GM12872 (cell line): Measurements from ENCODE around the gene MAST4.

Experiments used
- TF ChIP-seq, protein P1 (sequence below): IDR thresholded peaks from 3 replicates; pipeline ENCODE4 v1.5.1; 2011; ENCODE audit warnings: low read depth, mild to moderate bottlenecking, low read length, moderate library complexity; ENCODE audit not compliant: insufficient read depth

The MAST4 gene

DNA sequence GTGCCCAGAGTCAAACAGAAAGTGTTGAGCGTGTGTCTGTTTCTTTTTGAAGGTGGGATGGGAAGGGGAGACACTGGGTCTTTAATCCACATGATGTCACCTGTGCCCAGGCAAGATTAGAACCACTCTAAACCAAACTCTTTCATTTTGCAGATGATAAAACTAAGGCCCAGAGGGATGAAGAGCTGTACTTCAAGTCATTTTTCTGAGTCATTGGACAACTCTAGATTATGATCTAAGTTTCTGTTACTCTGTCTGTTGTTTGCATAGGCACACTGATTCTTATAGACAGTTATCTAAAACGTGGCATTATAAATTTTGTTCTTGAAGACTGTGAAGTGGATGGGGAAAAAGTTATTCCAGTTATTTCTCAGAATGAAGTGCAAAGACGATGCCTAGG lies 48.8 kb downstream of the MAST4 start:
- TF ChIP-seq, protein P1, sequence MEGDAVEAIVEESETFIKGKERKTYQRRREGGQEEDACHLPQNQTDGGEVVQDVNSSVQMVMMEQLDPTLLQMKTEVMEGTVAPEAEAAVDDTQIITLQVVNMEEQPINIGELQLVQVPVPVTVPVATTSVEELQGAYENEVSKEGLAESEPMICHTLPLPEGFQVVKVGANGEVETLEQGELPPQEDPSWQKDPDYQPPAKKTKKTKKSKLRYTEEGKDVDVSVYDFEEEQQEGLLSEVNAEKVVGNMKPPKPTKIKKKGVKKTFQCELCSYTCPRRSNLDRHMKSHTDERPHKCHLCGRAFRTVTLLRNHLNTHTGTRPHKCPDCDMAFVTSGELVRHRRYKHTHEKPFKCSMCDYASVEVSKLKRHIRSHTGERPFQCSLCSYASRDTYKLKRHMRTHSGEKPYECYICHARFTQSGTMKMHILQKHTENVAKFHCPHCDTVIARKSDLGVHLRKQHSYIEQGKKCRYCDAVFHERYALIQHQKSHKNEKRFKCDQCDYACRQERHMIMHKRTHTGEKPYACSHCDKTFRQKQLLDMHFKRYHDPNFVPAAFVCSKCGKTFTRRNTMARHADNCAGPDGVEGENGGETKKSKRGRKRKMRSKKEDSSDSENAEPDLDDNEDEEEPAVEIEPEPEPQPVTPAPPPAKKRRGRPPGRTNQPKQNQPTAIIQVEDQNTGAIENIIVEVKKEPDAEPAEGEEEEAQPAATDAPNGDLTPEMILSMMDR = no peak

DNA sequence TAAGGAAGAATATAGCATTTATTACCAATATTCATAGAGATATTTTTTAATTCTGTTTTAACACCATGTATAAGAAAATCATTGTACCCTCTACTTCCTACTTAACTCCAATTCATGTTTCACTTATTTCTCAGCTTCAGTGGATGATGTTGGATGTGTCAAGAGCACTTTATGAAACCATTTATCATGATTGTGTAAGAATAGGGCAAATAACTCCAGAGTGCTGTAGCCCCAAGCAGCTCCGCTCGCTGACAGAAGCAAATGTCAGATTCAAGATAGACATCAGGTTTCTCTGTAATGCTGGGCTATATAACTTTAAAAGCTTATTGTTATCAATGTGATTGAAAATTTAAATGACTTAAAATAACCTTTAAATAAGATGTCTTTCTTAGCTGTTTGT lies 50.4 kb downstream of the MAST4 start:
- TF ChIP-seq, protein P1 = no peak

DNA sequence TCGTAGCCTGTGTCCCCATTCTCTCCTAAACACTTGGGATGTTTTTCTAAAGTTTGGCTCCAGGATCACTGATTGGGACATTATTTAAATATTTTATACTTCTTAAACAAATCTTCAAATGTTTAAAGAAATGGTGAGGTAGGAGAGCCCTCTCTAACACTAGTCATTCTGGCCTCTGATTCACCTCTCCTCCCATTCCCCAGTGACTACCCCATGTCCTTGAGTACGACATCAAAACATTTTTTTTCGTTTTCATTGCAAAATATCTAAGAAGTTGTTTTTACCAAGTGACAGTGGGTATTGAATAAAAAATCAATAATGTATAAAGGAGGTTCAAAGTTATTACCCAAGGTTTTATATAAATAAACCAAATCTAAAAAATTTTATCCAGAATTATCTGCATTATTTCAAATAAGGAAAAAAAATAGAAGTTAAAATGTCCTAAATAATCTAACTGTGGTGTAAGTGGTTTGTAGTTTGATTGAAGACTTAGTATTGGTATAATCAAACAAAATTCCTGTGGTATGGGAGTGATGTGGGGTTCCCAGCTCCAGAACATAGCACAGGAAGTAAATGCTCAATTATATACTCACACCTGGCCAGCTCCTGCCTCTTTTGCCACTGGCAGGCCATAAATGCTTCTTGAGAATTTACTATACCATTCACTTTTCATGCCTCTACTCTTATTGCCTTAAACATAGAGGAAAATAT lies 51.1 kb downstream of the MAST4 start:
- TF ChIP-seq, protein P1 = no peak

DNA sequence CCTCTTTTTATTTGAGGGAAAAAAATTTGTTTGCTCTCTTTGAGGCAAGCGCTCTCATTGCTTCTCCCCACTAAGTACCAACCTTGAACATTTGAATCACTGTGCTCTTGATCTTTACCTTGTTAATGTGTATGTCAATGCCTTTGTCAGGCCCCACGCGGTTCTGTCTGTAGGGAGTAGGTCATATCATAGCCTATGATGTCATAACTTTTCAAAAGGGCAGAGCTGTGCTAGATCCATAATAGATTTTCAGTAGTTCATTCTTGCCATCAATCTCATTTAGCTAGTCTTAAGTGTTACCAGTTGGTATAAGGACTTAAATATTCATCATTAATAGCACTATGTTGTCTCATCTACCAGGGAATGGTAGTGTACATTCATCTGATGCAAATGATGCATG lies 56.6 kb downstream of the MAST4 start:
- TF ChIP-seq, protein P1 = no peak

DNA sequence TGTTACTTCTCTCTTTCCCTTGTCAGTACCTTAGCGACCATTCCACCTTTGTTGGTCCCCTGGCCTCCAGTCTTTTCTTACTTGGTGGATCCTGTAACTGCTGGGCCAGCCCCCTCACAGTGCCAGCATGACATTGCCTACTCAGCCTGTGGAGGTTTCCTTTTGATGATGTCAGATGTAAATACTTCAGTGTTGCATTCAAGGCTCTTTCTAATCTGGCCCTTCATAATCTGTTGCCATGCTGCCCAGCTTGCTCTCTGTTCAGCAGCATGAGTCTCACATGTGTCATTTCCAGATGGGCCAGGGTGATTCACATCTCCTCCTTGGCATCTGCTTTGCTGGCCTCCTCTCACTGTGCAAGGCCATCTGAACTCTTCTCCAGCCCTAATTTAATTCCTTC lies 57.1 kb downstream of the MAST4 start:
- TF ChIP-seq, protein P1 = no peak

DNA sequence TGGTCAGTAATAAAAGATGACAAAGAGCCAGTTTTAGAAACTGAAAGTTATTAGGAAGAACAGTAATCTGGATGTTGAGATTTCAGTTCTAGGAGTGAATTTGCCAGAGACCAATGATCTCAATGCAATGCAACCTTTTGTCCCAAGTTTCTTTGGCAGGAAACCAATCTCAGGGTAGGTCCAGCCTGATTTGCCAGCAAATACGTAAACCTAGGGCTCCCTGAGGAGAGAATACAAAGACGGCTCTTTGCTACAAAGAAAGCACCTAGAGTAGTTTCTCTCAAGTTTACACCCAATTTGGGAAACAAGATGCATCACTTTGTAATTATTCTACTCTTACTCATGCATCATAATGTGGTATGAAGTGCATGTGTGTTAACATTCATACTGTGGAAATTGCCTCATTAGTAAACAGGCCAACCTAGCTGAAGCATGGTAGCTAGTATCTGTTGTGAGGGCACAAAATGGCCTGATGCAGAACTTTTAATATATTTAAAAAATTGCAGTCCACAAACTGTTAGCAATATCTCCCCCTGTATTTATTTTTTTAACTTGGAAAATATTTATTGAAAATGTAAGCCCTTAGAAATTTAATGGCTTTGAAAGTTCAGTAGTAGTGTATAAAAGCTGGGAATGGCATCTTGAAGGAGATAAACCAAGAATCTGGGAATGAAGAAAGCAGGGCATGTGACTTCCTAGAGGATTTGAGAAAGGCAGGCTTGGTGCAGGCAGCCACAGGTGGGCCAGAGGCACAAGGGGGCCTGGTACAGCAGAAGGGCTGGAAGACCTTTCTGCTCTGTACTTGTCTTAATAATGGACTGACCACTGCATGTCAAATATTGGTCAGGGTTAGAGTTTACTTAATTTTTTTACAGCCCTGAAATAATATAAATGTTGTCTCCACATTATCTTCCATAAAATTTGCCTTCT lies 59.5 kb downstream of the MAST4 start:
- TF ChIP-seq, protein P1 = no peak

DNA sequence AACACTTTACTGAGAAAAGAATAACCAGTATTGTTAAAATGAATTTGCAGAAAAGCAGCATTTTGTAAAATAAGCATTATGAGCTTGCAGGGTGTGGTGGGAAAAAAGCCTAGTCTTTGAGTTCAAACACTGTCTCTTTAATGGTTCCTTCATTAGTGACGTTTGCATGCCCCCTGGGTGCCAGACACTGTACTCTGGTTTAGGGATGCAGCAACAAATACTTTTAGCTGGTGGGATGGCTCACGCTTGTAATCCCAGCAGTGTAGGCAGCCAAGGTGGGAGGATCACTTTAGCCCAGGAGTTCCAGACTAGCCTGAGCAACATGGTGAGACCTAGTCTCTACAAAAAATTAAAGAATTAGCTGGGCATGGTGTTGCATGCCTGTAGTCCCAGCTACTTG lies 62.3 kb downstream of the MAST4 start:
- TF ChIP-seq, protein P1 = no peak
